ENCODE data around the gene DDX31.

GRCh38 chr9:132595319-132595718 is 74.5 kb downstream of the DDX31 start:
- TF ChIP-seq EZH2 (IDR thresholded peaks at IDR 0.05; ENCODE audit: borderline replicate concordance): no peak
- TF ChIP-seq, protein P1, sequence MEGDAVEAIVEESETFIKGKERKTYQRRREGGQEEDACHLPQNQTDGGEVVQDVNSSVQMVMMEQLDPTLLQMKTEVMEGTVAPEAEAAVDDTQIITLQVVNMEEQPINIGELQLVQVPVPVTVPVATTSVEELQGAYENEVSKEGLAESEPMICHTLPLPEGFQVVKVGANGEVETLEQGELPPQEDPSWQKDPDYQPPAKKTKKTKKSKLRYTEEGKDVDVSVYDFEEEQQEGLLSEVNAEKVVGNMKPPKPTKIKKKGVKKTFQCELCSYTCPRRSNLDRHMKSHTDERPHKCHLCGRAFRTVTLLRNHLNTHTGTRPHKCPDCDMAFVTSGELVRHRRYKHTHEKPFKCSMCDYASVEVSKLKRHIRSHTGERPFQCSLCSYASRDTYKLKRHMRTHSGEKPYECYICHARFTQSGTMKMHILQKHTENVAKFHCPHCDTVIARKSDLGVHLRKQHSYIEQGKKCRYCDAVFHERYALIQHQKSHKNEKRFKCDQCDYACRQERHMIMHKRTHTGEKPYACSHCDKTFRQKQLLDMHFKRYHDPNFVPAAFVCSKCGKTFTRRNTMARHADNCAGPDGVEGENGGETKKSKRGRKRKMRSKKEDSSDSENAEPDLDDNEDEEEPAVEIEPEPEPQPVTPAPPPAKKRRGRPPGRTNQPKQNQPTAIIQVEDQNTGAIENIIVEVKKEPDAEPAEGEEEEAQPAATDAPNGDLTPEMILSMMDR (IDR thresholded peaks at IDR 0.05; ENCODE audit: poor library complexity): no peak

Data from hepatocyte (in vitro differentiated cells).